Measurements from ENCODE around the gene ARFGEF2.

GRCh38 chr20:48972816-48973215 lies 51.3 kb downstream of the ARFGEF2 start:
- TF ChIP-seq CTCF (conservative IDR thresholded peaks at IDR 0.05; ENCODE audit: low read depth, low read length), result no peak
- TF ChIP-seq RFX5 (IDR thresholded peaks at IDR 0.05; ENCODE audit: low read depth, low read length), result no peak
- no peak for TF ChIP-seq USF2 (IDR thresholded peaks at IDR 0.05; ENCODE audit: low read depth, low read length)
- no peak for TF ChIP-seq POLR2A (IDR thresholded peaks at IDR 0.05; ENCODE audit: low read depth, low read length)
- TF ChIP-seq MAZ (IDR thresholded peaks at IDR 0.05; ENCODE audit: borderline replicate concordance, low read depth, low read length), result no peak
- TF ChIP-seq CEBPB (IDR thresholded peaks at IDR 0.05; ENCODE audit: low read depth, low read length), result no peak
- no peak for TF ChIP-seq FOS (IDR thresholded peaks at IDR 0.05; ENCODE audit: low read depth, low read length)
- no peak for TF ChIP-seq MAFK (IDR thresholded peaks at IDR 0.05; ENCODE audit: low read depth, low read length)
- TF ChIP-seq SMC3 (IDR thresholded peaks at IDR 0.05; ENCODE audit: low read depth, low read length), result no peak
- TF ChIP-seq ELK1 (IDR thresholded peaks at IDR 0.05; ENCODE audit: borderline replicate concordance, low read depth, low read length), result no peak
- no peak for TF ChIP-seq MXI1 (IDR thresholded peaks at IDR 0.05; ENCODE audit: borderline replicate concordance, low read depth, low read length)
- no peak for TF ChIP-seq RCOR1 (IDR thresholded peaks at IDR 0.05; ENCODE audit: insufficient replicate concordance, low read length)
- TF ChIP-seq BHLHE40 (IDR thresholded peaks at IDR 0.05; ENCODE audit: low read depth, low read length), result no peak
- no peak for TF ChIP-seq CHD1 (IDR thresholded peaks at IDR 0.05; ENCODE audit: low read depth, low read length)

Data from IMR-90 (cell line).